Upper lobe of left lung (tissue), 4 donors: ENCODE data around the gene ARHGAP26.

Source experiments
- CTCF ChIP-seq, 6 experiments: fragments of 450-650 bp in 4 of 6; fragments of 200-600 bp in 2 of 6; sonication (generic) in 2 of 6; IDR thresholded peaks; one replicate each; pipeline ENCODE4 v1.5.1; 2016 to 2019; ENCODE audit warnings: antibody characterized with exemption in 6 of 6
- POLR2A ChIP-seq, 4 donors: fragments of 450-650 bp; IDR thresholded peaks; one replicate each; pipeline ENCODE4 v1.5.1; 2016 to 2017; ENCODE audit warnings: antibody characterized with exemption in 4 of 4, mild to moderate bottlenecking in 2 of 4
- POLR2AphosphoS5 ChIP-seq, 2 donors: sonication (generic); formaldehyde crosslinking; IDR thresholded peaks; one replicate each; pipeline ENCODE4 v1.5.1; 2017; ENCODE audit warnings: antibody characterized with exemption in 2 of 2

GRCh38 chr5:142896325-142897007, 126.3 kb downstream of the ARHGAP26 start:
- TF ChIP-seq CTCF (IDR thresholded peaks at IDR 0.05) (no peak), POLR2A (IDR thresholded peaks at IDR 0.05) (no peak), POLR2AphosphoS5 (IDR thresholded peaks at IDR 0.05) (no peak)
